ENCODE measurements around the gene ZER1.

ZER1 gene

DNA sequence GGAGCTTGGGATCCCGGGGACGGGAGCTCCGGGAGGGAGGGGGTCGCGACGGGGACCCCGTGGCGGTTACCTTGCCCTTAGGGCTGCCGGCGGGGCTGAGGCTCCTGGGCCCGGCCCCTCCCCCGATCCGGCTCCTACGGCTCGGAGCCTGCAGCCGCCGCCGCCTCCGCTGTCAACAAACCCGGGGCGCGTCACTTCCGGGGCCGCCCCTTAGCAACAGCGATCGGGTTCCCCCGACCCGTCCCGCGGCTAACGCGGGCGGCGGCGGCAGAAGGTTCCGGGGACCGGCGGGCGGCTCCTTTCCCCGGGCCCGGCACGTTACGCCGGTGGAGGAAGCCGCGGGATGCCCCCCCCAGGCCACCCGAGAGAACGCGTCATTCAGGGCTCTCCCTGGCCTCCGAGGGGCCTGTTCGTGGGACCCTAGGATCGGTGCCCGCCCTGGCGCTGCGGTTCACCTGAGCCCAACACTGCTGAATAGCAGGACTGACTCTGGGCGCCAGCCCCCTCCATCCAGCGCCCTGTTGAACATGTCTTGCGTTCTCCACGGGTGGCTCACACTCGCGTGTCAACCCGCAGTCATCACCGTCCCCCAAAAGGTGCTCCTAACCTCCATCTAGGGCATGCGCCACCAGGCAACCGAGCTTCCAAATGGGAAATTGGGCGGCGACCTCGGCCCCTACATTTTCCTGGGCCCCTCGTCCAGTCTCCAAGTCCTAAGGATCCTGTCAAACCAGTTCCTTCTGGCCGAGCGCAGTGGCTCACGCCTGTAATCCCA lies at the start of gene ZER1:
ZER1 (minus strand) TSS at position 183 of the 775 bp plus-strand sequence. CDS start 16,362 bp downstream, outside the sequence.
- H3K4me3 ChIP-seq (ENCODE audit: low read depth, low read length) = peak within 1 kb of the TSS; percentile 71
- no peak for TF ChIP-seq CTCF (IDR thresholded peaks at IDR 0.05; ENCODE audit: borderline replicate concordance, insufficient read depth, low read depth, low read length)

- TF ChIP-seq CTCF (IDR thresholded peaks at IDR 0.05; ENCODE audit: borderline replicate concordance, insufficient read depth, low read depth, low read length) = no peak
- no peak overlapping the region for H3K4me3 ChIP-seq (ENCODE audit: low read depth, low read length)
Observed at GRCh38 chr9:128820665-128821583, 49.2 kb upstream of the ZER1 start.

GRCh38 chr9:128819716-128820664 lies 48.3 kb upstream of the ZER1 start:
- H3K4me3 ChIP-seq (ENCODE audit: low read depth, low read length) = no peak overlapping the region
- TF ChIP-seq CTCF (IDR thresholded peaks at IDR 0.05; ENCODE audit: borderline replicate concordance, insufficient read depth, low read depth, low read length) = no peak

DNA sequence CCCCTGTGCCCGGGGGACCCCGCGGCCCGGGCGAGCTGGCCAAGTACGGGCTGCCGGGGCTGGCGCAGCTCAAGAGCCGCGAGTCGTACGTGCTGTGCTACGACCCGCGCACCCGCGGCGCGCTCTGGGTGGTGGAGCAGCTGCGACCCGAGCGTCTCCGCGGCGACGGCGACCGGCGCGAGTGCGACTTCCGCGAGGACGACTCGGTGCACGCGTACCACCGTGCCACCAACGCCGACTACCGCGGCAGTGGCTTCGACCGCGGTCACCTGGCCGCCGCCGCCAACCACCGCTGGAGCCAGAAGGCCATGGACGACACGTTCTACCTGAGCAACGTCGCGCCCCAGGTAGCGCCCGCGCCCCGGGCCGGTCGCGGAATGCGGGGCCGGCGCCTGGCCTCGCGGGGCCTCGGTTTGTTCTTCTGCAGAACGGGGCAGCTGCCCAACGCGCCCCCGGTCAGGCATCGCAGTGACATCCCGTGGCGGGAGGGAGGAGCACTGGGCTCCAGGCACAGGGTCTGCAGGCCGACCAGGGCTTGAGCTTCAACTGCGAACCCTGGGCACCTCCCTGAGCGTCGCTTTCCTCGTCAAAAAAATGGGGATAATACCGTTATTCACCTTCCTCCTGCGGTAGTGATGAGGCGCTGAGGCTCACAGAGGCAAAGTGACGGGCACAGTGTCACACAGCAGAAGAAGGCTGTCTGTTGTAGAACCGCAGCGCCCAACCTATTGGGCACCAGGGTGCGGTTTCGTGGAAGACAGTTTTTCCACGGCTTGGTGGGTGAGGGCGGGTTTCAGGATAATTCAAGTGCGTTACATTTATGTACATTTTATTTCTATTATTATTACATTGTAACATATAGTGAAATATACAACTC lies 47.4 kb upstream of the ZER1 start:
- TF ChIP-seq CTCF (IDR thresholded peaks at IDR 0.05; ENCODE audit: borderline replicate concordance, insufficient read depth, low read depth, low read length) = no peak

DNA sequence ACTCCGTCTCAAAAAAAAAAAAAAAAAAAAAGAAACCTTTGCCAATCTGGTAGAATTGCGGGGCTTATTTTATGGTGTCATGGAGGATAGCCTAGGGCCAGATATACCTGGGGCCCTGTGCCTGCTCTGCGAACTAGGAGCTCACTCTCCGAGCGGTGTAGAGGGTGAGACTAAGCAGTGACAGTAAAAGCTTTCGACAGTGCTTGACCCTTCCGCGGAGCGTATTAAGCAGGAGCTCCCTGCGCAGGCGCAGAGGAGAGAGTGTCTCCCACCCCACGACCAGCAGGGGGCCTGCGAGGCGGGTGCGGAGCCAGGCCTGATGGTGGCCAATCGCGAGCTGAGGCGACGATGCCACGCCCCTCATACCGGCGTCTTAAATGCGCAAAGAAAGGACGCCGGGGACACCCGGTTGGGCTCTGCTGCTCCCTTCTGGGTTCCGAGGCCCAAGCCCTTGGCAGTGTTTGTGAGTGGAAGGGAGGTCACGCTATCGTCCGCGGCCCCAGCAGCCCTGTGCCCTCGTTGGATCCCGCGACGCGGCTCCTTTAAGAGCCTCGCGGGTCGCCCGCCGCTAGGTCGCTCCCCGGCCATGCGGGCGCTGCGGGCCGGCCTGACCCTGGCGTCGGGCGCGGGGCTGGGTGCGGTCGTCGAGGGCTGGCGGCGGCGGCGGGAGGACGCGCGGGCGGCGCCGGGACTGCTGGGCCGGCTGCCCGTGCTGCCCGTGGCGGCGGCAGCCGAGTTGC lies 46.5 kb upstream of the ZER1 start, which contains the start of gene ENDOG:
ENDOG (plus strand) TSS at position 402 of the 740 bp plus-strand sequence; CDS start at position 587, 185 bp downstream.
- H3K4me3 ChIP-seq (ENCODE audit: low read depth, low read length) = peak within 1 kb of the TSS; percentile 58
- TF ChIP-seq CTCF (IDR thresholded peaks at IDR 0.05; ENCODE audit: borderline replicate concordance, insufficient read depth, low read depth, low read length) = peak; percentile 100

More for the DNA sequence above, 47.4 kb upstream of the ZER1 start:
- H3K4me3 ChIP-seq (ENCODE audit: low read depth, low read length) = peak overlapping the region; percentile 58

Measured in GM12875 (cell line).